GM12891 (cell line): ENCODE data around the gene RGS2.

Experiments used
- DNase-seq: peaks from one replicate; pipeline ENCODE4 v3.0.0; 2011; ENCODE audit warnings: low spot score; ENCODE audit not compliant: insufficient read length
- FAIRE-seq: peaks from 2 replicates; lab custom pipeline; 2011; peaks lifted over from hg19 to GRCh38; lab: Jason Lieb, UNC
- PAX5 ChIP-seq: IDR thresholded peaks from 2 replicates; pipeline ENCODE4 v1.6.1; 2011; ENCODE audit warnings: low read length, moderate library complexity, mild to moderate bottlenecking; ENCODE audit not compliant: insufficient read depth, severe bottlenecking
- POLR2A ChIP-seq: IDR thresholded peaks from 2 replicates; pipeline ENCODE4 v1.6.1; 2011; ENCODE audit warnings: low read depth, low read length, control low read depth
- POLR2AphosphoS5 ChIP-seq: IDR thresholded peaks from 2 replicates; pipeline ENCODE4 v1.6.1; 2011; ENCODE audit warnings: low read depth, low read length, control low read depth
- POU2F2 ChIP-seq: IDR thresholded peaks from 2 replicates; pipeline ENCODE4 v1.6.1; 2011; ENCODE audit warnings: low read depth, mild to moderate bottlenecking, control low read depth, low read length, moderate library complexity
- SPI1 ChIP-seq: IDR thresholded peaks from 2 replicates; pipeline ENCODE4 v1.6.1; 2011; ENCODE audit warnings: low read depth, low read length, control low read depth
- TAF1 ChIP-seq: IDR thresholded peaks from 2 replicates; pipeline ENCODE4 v1.6.1; 2011; ENCODE audit warnings: low read depth, low read length, control low read depth

The RGS2 gene

DNA sequence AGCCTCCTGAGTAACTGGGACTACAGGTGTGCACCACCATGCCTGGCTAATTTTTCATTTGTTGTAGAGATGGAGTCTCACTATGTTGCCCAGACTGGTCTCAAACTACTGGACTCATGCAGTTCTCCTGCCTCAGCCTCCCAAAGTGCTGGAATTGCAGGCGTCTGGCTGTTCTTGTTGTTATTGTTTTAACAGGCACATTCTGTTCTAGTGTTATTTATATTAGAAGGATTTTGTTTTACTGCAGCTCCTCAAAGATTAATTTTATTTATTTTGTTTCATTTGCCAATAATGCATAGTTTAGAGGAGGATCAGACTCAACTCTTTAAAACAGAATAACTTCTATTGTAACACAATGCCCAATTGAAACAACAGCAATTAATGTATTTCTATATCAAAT lies 35.5 kb downstream of the RGS2 start:
- no peak for DNase-seq
- TF ChIP-seq SPI1, result no peak
- FAIRE-seq, result no peak

DNA sequence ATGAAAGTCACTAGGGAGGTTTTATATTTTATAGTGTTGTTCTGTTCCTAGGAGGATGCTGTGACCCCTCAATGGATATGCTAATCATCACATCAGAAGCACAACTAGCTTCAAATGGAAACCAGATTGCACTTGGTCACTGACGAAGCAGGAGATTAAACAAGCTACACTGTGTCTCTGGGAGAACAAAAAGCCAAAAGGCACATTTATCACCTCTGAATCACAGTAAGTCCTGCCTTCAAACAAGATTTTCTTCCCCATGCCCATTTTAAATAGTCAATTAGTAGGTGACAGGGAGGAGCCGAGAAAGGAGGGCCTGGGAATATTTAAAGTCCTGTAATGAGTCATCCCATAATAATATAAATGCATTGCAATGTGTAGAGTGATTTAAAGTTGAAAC lies 38.1 kb downstream of the RGS2 start:
- TF ChIP-seq POU2F2 (no peak), TAF1 (no peak)
- no peak for DNase-seq
- no peak for FAIRE-seq

DNA sequence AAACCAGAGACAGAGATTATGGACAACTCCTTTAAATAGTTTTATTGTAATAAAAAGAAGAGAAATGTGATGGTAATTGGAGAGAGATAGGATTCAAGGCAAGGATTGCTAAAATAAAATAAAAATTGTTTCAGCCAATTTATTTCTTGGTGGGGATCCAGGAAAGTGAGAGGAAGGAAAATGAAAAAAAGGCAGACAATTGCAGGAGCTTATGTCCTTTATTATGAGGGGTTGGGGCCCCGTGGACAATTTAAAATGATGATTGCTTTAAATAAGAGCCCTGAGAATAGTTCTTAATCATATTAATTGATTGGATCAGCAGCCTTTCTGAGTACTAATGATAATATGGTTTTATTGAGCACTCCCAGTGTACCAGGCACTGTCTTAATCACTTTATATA lies 40.2 kb downstream of the RGS2 start:
- FAIRE-seq, result no peak

DNA sequence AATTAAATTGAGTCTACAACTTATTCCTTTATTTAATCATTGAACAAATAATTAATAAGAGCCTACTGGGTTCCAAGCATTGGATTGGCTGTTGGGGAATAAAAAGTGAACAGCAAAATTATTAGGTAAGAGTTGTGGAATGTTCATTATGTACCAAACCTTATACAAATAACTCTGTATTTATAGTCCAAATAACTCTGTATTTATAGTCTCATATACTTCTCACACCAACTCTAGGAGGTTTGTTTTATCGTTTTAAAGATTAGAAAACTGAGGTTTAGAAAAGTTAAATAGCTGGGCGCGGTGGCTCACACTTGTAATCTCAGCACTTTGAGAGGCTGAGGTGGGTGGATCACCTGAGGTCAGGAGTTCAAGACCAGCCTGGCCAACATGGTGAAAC lies 40.6 kb downstream of the RGS2 start:
- no peak for DNase-seq
- FAIRE-seq, result no peak
- TF ChIP-seq SPI1, result no peak
- no peak for TF ChIP-seq POLR2A
- TF ChIP-seq TAF1, result no peak
- TF ChIP-seq PAX5, result no peak
- TF ChIP-seq POU2F2, result no peak
- TF ChIP-seq POLR2AphosphoS5, result no peak

More for the DNA sequence above, 40.2 kb downstream of the RGS2 start:
- TF ChIP-seq POLR2AphosphoS5 (no peak), POLR2A (no peak), SPI1 (no peak), PAX5 (no peak), TAF1 (no peak), POU2F2 (no peak)
- no peak for DNase-seq

DNA sequence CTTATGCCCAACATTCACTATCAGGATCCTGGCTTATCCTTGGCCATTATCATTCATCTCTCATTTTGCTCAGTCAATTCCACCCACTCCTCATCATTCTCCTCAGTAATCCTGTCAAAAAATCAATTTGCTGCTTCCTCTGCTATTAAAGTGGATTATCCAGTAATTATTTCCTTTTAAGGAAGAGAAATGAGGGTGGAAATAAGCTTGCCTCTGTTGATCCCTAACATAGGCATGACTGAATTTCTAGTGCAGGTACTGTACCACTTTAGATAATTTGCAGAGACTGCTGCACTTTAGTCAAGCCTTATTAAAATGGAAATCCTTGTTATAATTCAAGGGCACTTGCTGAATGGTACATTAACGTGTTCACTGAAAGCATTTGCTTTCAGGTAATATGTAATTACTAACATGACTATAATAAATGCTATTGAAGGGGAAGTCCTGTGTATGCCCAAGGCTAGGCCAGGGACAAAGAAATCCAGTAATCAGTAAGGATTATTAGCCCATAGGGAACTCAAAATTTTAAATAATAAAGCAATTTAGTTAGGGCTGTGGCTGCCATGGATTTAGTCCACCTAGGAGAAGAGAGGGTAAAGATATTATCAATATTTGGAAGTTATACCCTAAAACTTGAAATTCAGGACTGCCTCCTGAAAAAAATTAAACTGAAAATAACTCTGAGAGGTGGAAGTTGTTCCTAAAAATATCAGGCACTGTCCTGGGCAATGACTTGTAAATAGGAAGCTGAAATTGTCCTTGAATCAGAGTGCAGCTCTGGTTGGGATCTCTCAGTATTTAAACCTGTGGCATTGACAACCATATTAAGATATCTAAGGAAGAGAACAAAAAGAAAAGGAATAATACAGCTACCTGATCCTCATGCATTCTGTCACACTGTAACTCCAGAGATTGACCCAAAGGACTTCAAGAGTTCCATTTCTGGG lies 43.4 kb downstream of the RGS2 start:
- FAIRE-seq (no peak), DNase-seq (no peak)
- no peak for TF ChIP-seq PAX5
- no peak for TF ChIP-seq TAF1
- TF ChIP-seq POLR2AphosphoS5, result no peak
- TF ChIP-seq POLR2A, result no peak
- TF ChIP-seq POU2F2, result no peak
- TF ChIP-seq SPI1, result no peak

DNA sequence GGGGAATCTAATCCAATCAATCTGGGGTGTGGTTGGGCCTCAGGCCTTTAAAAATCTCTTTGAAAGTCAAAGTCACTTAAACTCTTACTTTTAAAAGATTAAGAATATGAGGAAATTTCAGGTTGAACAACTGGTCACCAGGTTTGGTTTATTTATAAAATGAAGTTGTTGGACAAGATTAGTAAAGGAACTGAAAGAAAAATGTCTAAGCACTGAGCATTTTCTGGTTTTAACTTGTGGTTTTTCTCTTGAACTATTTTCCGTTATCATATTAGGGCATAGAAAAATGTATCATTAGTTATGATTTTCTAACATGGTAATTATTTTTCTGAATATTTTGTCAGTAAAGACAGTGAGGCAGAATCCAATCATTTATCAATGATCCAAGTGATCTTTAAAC lies 49.6 kb downstream of the RGS2 start:
- no peak for DNase-seq
- FAIRE-seq, result no peak
- TF ChIP-seq PAX5, result no peak
- TF ChIP-seq POLR2AphosphoS5, result no peak
- TF ChIP-seq TAF1, result no peak
- TF ChIP-seq SPI1, result no peak
- no peak for TF ChIP-seq POU2F2
- TF ChIP-seq POLR2A, result no peak

DNA sequence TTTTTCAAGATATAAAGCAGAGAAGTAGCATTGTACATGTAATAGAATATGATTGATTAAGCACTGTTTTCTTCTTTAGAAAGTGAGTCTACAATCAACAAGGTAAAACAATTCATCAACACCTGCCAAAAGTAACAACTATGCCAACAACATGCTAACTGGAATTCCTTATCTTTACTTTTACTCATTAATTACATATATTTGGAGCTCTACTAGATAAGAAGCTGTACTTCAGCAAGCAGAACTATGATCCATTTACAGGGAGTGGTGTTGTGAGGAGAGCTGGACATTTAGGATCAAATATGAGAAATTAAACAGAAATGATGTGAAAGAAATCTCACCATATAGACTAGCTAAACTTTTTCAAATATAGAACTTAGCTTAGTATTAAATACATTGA lies 51.0 kb downstream of the RGS2 start:
- DNase-seq, result no peak
- TF ChIP-seq PAX5 (no peak), POLR2A (no peak), TAF1 (no peak), POLR2AphosphoS5 (no peak), SPI1 (no peak), POU2F2 (no peak)
- no peak for FAIRE-seq

DNA sequence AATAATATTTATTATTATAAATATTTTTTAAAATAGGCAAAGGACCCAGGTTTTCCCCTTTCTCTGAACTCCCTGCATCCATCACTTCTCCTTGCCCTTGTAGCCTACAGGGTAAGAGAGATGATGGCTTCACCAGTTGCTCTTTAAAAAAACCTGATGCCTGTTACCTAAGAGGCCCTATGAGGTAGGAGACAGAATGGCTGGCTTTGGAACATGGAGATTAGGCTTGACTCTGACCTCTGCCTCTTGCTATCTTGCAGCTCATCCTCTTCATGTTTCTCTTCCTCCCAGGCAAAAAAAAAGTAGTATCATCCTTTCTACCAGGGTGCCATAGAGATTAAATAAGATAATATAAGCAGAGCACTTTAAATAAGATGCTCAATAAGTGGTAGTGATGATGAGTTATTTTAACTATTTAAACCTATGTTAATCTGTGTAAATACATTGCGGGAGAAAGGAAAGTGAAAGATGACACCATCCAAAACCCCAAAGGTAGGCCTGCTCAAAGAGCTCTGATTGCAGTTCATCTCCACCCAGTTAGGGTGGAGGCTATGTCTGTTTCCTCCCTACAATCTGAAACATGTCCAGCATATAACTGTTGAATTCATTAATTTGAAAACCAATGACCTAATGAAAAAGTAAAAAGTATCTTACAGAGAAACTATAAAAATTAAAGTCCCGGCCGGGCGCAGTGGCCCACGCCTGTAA lies 51.8 kb downstream of the RGS2 start:
- FAIRE-seq (no peak), DNase-seq (no peak)
- TF ChIP-seq POLR2A (no peak), SPI1 (no peak), TAF1 (no peak), POU2F2 (no peak), POLR2AphosphoS5 (no peak), PAX5 (no peak)

DNA sequence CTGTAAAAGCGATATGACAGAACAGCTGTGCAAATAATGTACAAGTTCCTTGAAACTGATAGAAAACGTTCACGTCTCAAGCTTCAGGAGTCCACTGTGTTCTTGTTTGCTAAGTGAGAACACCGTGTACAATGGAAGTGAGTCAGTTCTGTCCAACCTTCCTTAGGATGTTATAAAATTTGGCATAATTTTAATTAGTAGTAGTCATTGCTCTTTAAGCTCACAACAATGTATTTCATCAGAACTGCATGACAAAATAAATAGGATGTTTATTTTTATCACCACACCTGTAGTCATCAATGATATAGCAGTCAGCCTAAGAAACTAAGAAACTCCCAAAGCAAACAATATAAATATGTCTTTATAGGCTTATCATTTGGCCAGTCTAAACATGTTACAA lies 53.0 kb downstream of the RGS2 start:
- FAIRE-seq (no peak), DNase-seq (no peak)
- no peak for TF ChIP-seq POLR2A
- TF ChIP-seq PAX5, result no peak
- TF ChIP-seq POU2F2, result no peak
- TF ChIP-seq SPI1, result no peak
- no peak for TF ChIP-seq POLR2AphosphoS5
- TF ChIP-seq TAF1, result no peak
